ENCODE measurements around the gene MACROD2. TPM values are rescaled to one million over a fixed set of nuclear protein-coding genes. Genes with fewer than 3 reads are reported as not detected.

The MACROD2 gene
- polyA plus RNA-seq, 1 donor (not counting 4 experiments of a cell fraction or from before 2014, with no cell fraction given): 0.71 TPM

DNA sequence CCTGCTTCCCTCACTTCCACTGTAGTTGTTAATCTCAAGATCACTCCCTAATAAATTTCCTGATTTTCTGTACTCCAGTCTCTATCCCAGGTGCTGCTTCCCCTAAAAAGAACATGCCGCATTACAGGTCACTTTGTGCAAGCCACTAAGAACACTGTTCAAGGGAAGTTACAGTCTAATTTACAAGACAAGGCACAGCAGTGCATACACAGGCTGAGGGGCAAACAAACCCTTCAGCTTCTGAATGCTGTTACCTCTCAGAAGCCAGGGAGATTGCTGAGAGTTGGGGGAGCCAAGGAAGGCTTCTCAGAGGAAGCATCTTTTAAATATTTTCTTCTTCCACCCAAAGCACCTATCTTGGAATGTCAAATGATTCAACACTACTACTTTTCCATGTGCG lies 787.4 kb downstream of the MACROD2 start:
- Histone ChIP-seq H3K4me2 (ENCODE audit: control insufficient read depth, extremely low read depth, insufficient read depth, low read depth, low read length) (no peak overlapping the region), H3K4me1 (ENCODE audit: control insufficient read depth, extremely low read depth, insufficient read depth, low read length) (peaks cover 3% of the 10 kb centered on the region), H3K27me3 (ENCODE audit: control insufficient read depth, extremely low read depth, insufficient read depth, low read length) (no peaks in the 10 kb centered on the region), H3K9me1 (ENCODE audit: control insufficient read depth, extremely low read depth, insufficient read depth, low read length) (no peaks in the 10 kb centered on the region), H3K79me2 (ENCODE audit: control insufficient read depth, insufficient read depth, low read length) (no peaks in the 10 kb centered on the region), H3K36me3 (ENCODE audit: control insufficient read depth in 2 of 2, extremely low read depth in 1 of 2, insufficient read depth in 2 of 2, low read length in 2 of 2) (no peaks in the 10 kb centered on the region), H3K4me3 (ENCODE audit: control insufficient read depth in 2 of 3, extremely low read depth in 1 of 3, insufficient read depth in 2 of 3, low read depth in 1 of 3, low read length in 3 of 3) (no peak overlapping the region), H3K27ac (ENCODE audit: control insufficient read depth, insufficient read depth, low read length) (no peak overlapping the region), H3K9me3 (ENCODE audit: control insufficient read depth, low read depth, low read length) (no peaks in the 10 kb centered on the region), H4K20me1 (ENCODE audit: control insufficient read depth, extremely low read depth, insufficient read depth, low read length) (no peaks in the 10 kb centered on the region), H3K9ac (ENCODE audit: control insufficient read depth, extremely low read depth, insufficient read depth, low read length) (no peak overlapping the region), H2AFZ (ENCODE audit: control insufficient read depth, low read length) (no peak overlapping the region)
- dilution Hi-C loops (cut with MboI; ENCODE audit: extremely low pct_ligation_motif_present, low sequenced_read_pairs): no loop called here
- DNase-seq (ENCODE audit: low read depth, low spot score): no peak
- no peak for FAIRE-seq
- TF ChIP-seq, protein P1, sequence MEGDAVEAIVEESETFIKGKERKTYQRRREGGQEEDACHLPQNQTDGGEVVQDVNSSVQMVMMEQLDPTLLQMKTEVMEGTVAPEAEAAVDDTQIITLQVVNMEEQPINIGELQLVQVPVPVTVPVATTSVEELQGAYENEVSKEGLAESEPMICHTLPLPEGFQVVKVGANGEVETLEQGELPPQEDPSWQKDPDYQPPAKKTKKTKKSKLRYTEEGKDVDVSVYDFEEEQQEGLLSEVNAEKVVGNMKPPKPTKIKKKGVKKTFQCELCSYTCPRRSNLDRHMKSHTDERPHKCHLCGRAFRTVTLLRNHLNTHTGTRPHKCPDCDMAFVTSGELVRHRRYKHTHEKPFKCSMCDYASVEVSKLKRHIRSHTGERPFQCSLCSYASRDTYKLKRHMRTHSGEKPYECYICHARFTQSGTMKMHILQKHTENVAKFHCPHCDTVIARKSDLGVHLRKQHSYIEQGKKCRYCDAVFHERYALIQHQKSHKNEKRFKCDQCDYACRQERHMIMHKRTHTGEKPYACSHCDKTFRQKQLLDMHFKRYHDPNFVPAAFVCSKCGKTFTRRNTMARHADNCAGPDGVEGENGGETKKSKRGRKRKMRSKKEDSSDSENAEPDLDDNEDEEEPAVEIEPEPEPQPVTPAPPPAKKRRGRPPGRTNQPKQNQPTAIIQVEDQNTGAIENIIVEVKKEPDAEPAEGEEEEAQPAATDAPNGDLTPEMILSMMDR (optimal IDR thresholded peaks at IDR 0.05 in 1 of 3, IDR thresholded peaks at IDR 0.05 in 1 of 3, conservative IDR thresholded peaks at IDR 0.05 in 1 of 3; ENCODE audit: extremely low read depth in 1 of 3, insufficient read depth in 2 of 3, low read length in 3 of 3): no peak
- no peak for TF ChIP-seq EZH2 (IDR thresholded peaks at IDR 0.05; ENCODE audit: low read length)

- H3K9ac ChIP-seq (ENCODE audit: control insufficient read depth, extremely low read depth, insufficient read depth, low read length): no peak overlapping the region
- no peak for FAIRE-seq
- TF ChIP-seq, protein P1 (optimal IDR thresholded peaks at IDR 0.05 in 1 of 3, IDR thresholded peaks at IDR 0.05 in 1 of 3, conservative IDR thresholded peaks at IDR 0.05 in 1 of 3; ENCODE audit: extremely low read depth in 1 of 3, insufficient read depth in 2 of 3, low read length in 3 of 3): no peak
- TF ChIP-seq EZH2 (IDR thresholded peaks at IDR 0.05; ENCODE audit: low read length): no peak
Observed at GRCh38 chr20:14783766-14784165, 788.5 kb downstream of the MACROD2 start.

More at GRCh38 chr20:14783766-14784165, 788.5 kb downstream of the MACROD2 start:
- no peaks in the 10 kb centered on the region for H3K36me3 ChIP-seq (ENCODE audit: control insufficient read depth in 2 of 2, extremely low read depth in 1 of 2, insufficient read depth in 2 of 2, low read length in 2 of 2)
- H3K27ac ChIP-seq (ENCODE audit: control insufficient read depth, insufficient read depth, low read length): no peak overlapping the region
- no peak overlapping the region for H3K4me3 ChIP-seq (ENCODE audit: control insufficient read depth in 2 of 3, extremely low read depth in 1 of 3, insufficient read depth in 2 of 3, low read depth in 1 of 3, low read length in 3 of 3)
- H3K9me3 ChIP-seq (ENCODE audit: control insufficient read depth, low read depth, low read length): no peaks in the 10 kb centered on the region
- no peak overlapping the region for H3K4me2 ChIP-seq (ENCODE audit: control insufficient read depth, extremely low read depth, insufficient read depth, low read depth, low read length)
- dilution Hi-C loops (cut with MboI; ENCODE audit: extremely low pct_ligation_motif_present, low sequenced_read_pairs): no loop called here
- H4K20me1 ChIP-seq (ENCODE audit: control insufficient read depth, extremely low read depth, insufficient read depth, low read length): no peaks in the 10 kb centered on the region
- H3K9me1 ChIP-seq (ENCODE audit: control insufficient read depth, extremely low read depth, insufficient read depth, low read length): no peaks in the 10 kb centered on the region
- no peaks in the 10 kb centered on the region for H3K79me2 ChIP-seq (ENCODE audit: control insufficient read depth, insufficient read depth, low read length)
- H3K27me3 ChIP-seq (ENCODE audit: control insufficient read depth, extremely low read depth, insufficient read depth, low read length): no peaks in the 10 kb centered on the region
- no peak for DNase-seq (ENCODE audit: low read depth, low spot score)
- H2AFZ ChIP-seq (ENCODE audit: control insufficient read depth, low read length): no peak overlapping the region
- no peaks in the 10 kb centered on the region for H3K4me1 ChIP-seq (ENCODE audit: control insufficient read depth, extremely low read depth, insufficient read depth, low read length)
